ENCODE measurements around the gene CACNG7. TPM values are rescaled to one million over a fixed set of nuclear protein-coding genes. Genes with fewer than 3 reads are reported as not detected.

CACNG7 gene
- total RNA-seq, 1 experiment from 2014 or later: 22.7 TPM

DNA sequence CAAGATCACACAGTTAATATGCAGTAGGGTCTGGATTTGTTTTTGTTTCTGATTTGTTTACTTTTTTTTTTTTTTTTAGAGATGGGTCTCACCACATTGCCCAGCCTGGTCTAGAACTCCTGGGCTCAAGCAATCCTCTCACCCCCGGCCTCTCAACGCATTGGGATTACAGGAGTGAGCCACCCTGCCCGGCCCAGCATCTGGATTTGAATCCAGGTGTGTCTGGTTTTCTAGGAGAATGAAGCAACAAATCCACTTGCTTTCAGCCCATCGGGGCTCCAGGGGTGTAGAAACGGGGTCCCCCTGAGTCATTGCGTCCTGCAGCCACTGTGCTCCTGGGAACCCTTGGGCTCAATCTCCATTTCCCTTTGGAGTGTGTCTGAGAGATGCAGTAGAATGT, 60.3 kb downstream of the CACNG7 start:
- no peak overlapping the region for H3K18ac ChIP-seq (ENCODE audit: insufficient read length, low read depth, low read length)
- no peak overlapping the region for H4K91ac ChIP-seq (ENCODE audit: insufficient read length, low read depth, low read length)
- no peak overlapping the region for H3K4me2 ChIP-seq (ENCODE audit: insufficient read depth, insufficient read length, low read length)
- no peak overlapping the region for H2AFZ ChIP-seq (ENCODE audit: low read length)
- H3K23ac ChIP-seq (ENCODE audit: insufficient read length, low read depth, low read length): no peak overlapping the region
- peaks cover 16% of the 10 kb centered on the region for H3K27me3 Mint-ChIP-seq (ENCODE audit: low read depth)
- no peaks in the 10 kb centered on the region for H3K9me3 Mint-ChIP-seq
- no peak overlapping the region for H3K4me3 Mint-ChIP-seq
- no CpG with 5 or more reads among the region's 6 CpGs for WGBS (ENCODE audit: extremely low coverage, insufficient read length, low lambda C conversion rate)
- no peak overlapping the region for H4K8ac ChIP-seq (replicated peaks; ENCODE audit: insufficient read length, low read depth, low read length)
- H3K9ac ChIP-seq (ENCODE audit: extremely low read depth, insufficient read length, low read length): no peak overlapping the region
- H3K56ac ChIP-seq (ENCODE audit: insufficient read length, low read depth, low read length): no peak overlapping the region
- no peaks in the 10 kb centered on the region for H3K79me2 ChIP-seq (ENCODE audit: insufficient read depth, low read length)
- H3K4ac ChIP-seq (ENCODE audit: low read depth, low read length): no peak overlapping the region
- no peak overlapping the region for H2AK5ac ChIP-seq (ENCODE audit: insufficient read length, low read length)
- no peak overlapping the region for H4K5ac ChIP-seq (ENCODE audit: insufficient read length, low read depth, low read length)
- no peaks in the 10 kb centered on the region for H3K79me1 ChIP-seq (ENCODE audit: insufficient read depth, low read depth, low read length, poor library complexity, severe bottlenecking)
- no peaks in the 10 kb centered on the region for H3K23me2 ChIP-seq (ENCODE audit: insufficient read length, low read depth, low read length, poor library complexity, severe bottlenecking)
- H4K20me1 ChIP-seq (ENCODE audit: control insufficient read depth, insufficient read depth, insufficient read length): no peaks in the 10 kb centered on the region
- H2BK120ac ChIP-seq (ENCODE audit: low read depth, low read length, poor library complexity, severe bottlenecking): no peak overlapping the region
- H2BK12ac ChIP-seq (ENCODE audit: insufficient read length, low read depth, low read length): no peak overlapping the region
- no peaks in the 10 kb centered on the region for H3K4me1 ChIP-seq (ENCODE audit: insufficient read depth, low read length)
- no peak overlapping the region for H3K14ac ChIP-seq (ENCODE audit: insufficient read depth, low read length)
- peaks cover 7 to 8% of the 10 kb centered on the region in 2 experiments for H3K4me1 Mint-ChIP-seq
- H2BK15ac ChIP-seq (ENCODE audit: low read depth, low read length): no peak overlapping the region
- TF ChIP-seq CTCF (conservative IDR thresholded peaks at IDR 0.05): no peak
- H3K27ac ChIP-seq (ENCODE audit: insufficient read length, low read depth, low read length): no peak overlapping the region
- H3T11ph ChIP-seq (ENCODE audit: low read length): no peak overlapping the region
- no peaks in the 10 kb centered on the region for H3K9me3 ChIP-seq (ENCODE audit: control insufficient read depth, low read depth, low read length)
- H3K36me3 Mint-ChIP-seq (ENCODE audit: insufficient read depth in 1 of 3, low read depth in 3 of 3): peaks cover 24 to 44% (median 25%) of the 10 kb centered on the region in 3 experiments; a peak in 6 of 7 replicates
- no peaks in the 10 kb centered on the region for H3K27me3 ChIP-seq (ENCODE audit: insufficient read depth, low read length)
- H2BK20ac ChIP-seq (ENCODE audit: low read depth, low read length, poor library complexity, severe bottlenecking): no peak overlapping the region
- H2BK5ac ChIP-seq (ENCODE audit: insufficient read length, low read length): no peak overlapping the region
- no peak for DNase-seq
- no peak overlapping the region; a peak in 1 of 7 replicates for H3K27ac Mint-ChIP-seq
